Panc1 (cell line): ENCODE results near the gene INAFM1. TPM values are rescaled to one million over a fixed set of nuclear protein-coding genes. Genes with fewer than 3 reads are reported as not detected.
"Not testable (repeated sequence)": the region's sequence is repeated elsewhere in the genome, so short reads cannot be mapped to it uniquely, and the experiment has no call there.

Source experiments
- ATAC-seq: fragments of 200-7000 bp; cut with Tn5 transposase; 2 replicates; pipeline ENCODE4 v1.9.1; 2020; ENCODE audit warnings: mild to moderate bottlenecking, moderate library complexity
- BruUV-seq: library from RNA; stranded (reverse); fragments of 400-500 nt; replicated peaks from 2 replicates; lab custom pipeline; 2021; lab: Mats Ljungman, UMichigan
- CTCF ChIA-PET: fragments of 300-600 bp; sonication (Branson Sonifier 250); formaldehyde crosslinking; loops from one replicate; lab custom pipeline; 2022; ENCODE audit warnings: antibody characterized with exemption; lab: Charles Lee
- POLR2A ChIA-PET: fragments of 300-600 bp; sonication (Branson Sonifier 250); formaldehyde crosslinking; loops from one replicate; lab custom pipeline; 2022; ENCODE audit warnings: antibody characterized with exemption; lab: Charles Lee
- DNase-seq: peaks from one replicate; pipeline ENCODE4 v3.0.0-alpha.2; 2010; ENCODE audit warnings: low read depth, low spot score
- H3K27ac ChIP-seq: 2 replicates; pipeline ENCODE4 v1.5.1; 2011; ENCODE audit warnings: mild to moderate bottlenecking, low read length, inconsistent platforms
- H3K27me3 ChIP-seq: fragments of 200-500 bp; sonication (Bioruptor generic); 2 replicates; pipeline ENCODE4 v1.6.0; 2014; ENCODE audit warnings: low read length, inconsistent platforms; ENCODE audit not compliant: control insufficient read depth, insufficient read depth
- H3K36me3 ChIP-seq: fragments of 200-500 bp; sonication (Bioruptor generic); 2 replicates; pipeline ENCODE4 v1.5.1; 2014; ENCODE audit warnings: inconsistent platforms, mild to moderate bottlenecking, low read length, moderate library complexity; ENCODE audit not compliant: control insufficient read depth, insufficient read depth
- H3K4me1 ChIP-seq: 2 replicates; pipeline ENCODE4 v1.5.1; 2011; ENCODE audit warnings: inconsistent platforms, mild to moderate bottlenecking, low read length, moderate library complexity; ENCODE audit not compliant: control insufficient read depth, insufficient read depth
- H3K4me3 ChIP-seq, 2 experiments: 2 replicates each; pipeline ENCODE4 v1.5.1; 2011 to 2012; ENCODE audit warnings: low read depth in 2 of 2, low read length in 2 of 2, mild to moderate bottlenecking in 2 of 2, inconsistent platforms in 1 of 2, moderate library complexity in 1 of 2
- H3K9me3 ChIP-seq: fragments of 200-500 bp; sonication (Bioruptor generic); 2 replicates; pipeline ENCODE4 v1.5.1; 2014; ENCODE audit warnings: low read depth, mild to moderate bottlenecking, inconsistent platforms, low read length, moderate library complexity; ENCODE audit not compliant: control insufficient read depth, insufficient read depth
- CTCF ChIP-seq: fragments of 450-650 bp; IDR thresholded peaks from 2 replicates; pipeline ENCODE4 v1.5.1; 2017; ENCODE audit warnings: mild to moderate bottlenecking
- POLR2AphosphoS5 ChIP-seq: IDR thresholded peaks from 2 replicates; pipeline ENCODE4 v1.6.1; 2012; ENCODE audit warnings: mild to moderate bottlenecking, low read depth, low read length, moderate library complexity
- SIN3A ChIP-seq: IDR thresholded peaks from 2 replicates; pipeline ENCODE4 v1.6.1; 2012; ENCODE audit warnings: low read depth, mild to moderate bottlenecking, low read length, moderate library complexity, borderline replicate concordance; ENCODE audit not compliant: insufficient read depth
- TCF7L2 ChIP-seq: IDR thresholded peaks from 2 replicates; pipeline ENCODE4 v1.6.1; 2011; ENCODE audit warnings: mild to moderate bottlenecking, low read depth, low read length, inconsistent platforms
- in situ Hi-C: cut with HindIII; loops from 2 replicates; pipeline ENCODE4 v1.10.0; 2016; ENCODE audit warnings: low sequenced_read_pairs, low pct_unique_long_range_greater_than_20kb
- intact Hi-C: fragments of 100-400 bp; cut with micrococcal nuclease; formaldehyde crosslinking; loops from one replicate; pipeline ENCODE4 v1.10.0; 2022; ENCODE audit not compliant: unreplicated experiment
- total RNA-seq: library from RNA; stranded (reverse); gene quantifications from one replicate; pipeline ENCODE4 v1.2.1, GENCODE V29; 2021; ENCODE audit not compliant: unreplicated experiment
- TF ChIP-seq, protein P1 (sequence below), 2 experiments: IDR thresholded peaks; 2 replicates each; pipeline ENCODE4 v1.6.1; 2011 to 2012; ENCODE audit warnings: low read depth in 2 of 2, control low read depth in 1 of 2, low read length in 1 of 2, mild to moderate bottlenecking in 1 of 2, moderate library complexity in 1 of 2; ENCODE audit not compliant: insufficient read depth in 1 of 2

The INAFM1 gene
- total RNA-seq, 1 experiment from 2014 or later, result 13.1 TPM

DNA sequence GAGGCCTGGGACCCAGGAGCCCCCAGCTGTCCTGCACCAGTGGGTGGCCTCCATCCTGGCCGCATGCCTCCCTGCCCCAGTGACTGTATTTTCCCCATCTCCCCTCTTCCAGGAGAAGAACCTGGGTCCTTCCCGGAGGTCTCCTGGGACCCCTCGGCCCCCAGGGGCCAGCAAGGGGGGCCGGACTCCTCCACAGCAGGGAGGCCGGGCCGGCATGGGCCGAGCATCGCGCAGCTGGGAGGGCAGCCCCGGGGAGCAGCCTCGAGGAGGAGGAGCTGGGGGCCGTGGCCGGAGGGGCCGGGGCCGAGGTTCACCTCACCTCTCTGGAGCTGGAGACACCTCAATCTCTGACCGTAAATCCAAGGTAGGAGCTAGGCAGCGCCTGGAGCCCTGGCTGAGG lies 14.2 kb upstream of the INAFM1 start:
- ChIA-PET POLR2A (interaction anchor here (0.7 kb wide), 1 partner anchor 13 kb away, joined by 3 read pairs; no protein-coding TSS in a partner anchor), CTCF (no interaction called here)
- ATAC-seq (no peak), DNase-seq (no peak)
- Histone ChIP-seq H3K27me3 (no peaks in the 10 kb centered on the region), H3K4me1 (peaks cover 6% of the 10 kb centered on the region), H3K4me3 (no peak overlapping the region), H3K9me3 (no peaks in the 10 kb centered on the region), H3K27ac (no peak overlapping the region), H3K36me3 (no peaks in the 10 kb centered on the region; the same call in 1 of the 2 replicates)
- in situ Hi-C loops (no loop called here), intact Hi-C loops (no loop called here)
- no TSS peak for BruUV-seq
- TF ChIP-seq POLR2AphosphoS5, result no peak
- TF ChIP-seq, protein P1, sequence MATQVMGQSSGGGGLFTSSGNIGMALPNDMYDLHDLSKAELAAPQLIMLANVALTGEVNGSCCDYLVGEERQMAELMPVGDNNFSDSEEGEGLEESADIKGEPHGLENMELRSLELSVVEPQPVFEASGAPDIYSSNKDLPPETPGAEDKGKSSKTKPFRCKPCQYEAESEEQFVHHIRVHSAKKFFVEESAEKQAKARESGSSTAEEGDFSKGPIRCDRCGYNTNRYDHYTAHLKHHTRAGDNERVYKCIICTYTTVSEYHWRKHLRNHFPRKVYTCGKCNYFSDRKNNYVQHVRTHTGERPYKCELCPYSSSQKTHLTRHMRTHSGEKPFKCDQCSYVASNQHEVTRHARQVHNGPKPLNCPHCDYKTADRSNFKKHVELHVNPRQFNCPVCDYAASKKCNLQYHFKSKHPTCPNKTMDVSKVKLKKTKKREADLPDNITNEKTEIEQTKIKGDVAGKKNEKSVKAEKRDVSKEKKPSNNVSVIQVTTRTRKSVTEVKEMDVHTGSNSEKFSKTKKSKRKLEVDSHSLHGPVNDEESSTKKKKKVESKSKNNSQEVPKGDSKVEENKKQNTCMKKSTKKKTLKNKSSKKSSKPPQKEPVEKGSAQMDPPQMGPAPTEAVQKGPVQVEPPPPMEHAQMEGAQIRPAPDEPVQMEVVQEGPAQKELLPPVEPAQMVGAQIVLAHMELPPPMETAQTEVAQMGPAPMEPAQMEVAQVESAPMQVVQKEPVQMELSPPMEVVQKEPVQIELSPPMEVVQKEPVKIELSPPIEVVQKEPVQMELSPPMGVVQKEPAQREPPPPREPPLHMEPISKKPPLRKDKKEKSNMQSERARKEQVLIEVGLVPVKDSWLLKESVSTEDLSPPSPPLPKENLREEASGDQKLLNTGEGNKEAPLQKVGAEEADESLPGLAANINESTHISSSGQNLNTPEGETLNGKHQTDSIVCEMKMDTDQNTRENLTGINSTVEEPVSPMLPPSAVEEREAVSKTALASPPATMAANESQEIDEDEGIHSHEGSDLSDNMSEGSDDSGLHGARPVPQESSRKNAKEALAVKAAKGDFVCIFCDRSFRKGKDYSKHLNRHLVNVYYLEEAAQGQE (IDR thresholded peaks at IDR 0.05; ENCODE audit: insufficient read depth in 1 of 2, low read depth in 2 of 2, low read length in 1 of 2), result no peak
- TF ChIP-seq TCF7L2, result no peak
- no peak for TF ChIP-seq SIN3A
- TF ChIP-seq CTCF, result no peak

- BruUV-seq, H3K27me3 ChIP-seq, H3K36me3 ChIP-seq, H3K4me1 ChIP-seq, intact Hi-C loops, POLR2A ChIA-PET, H3K9me3 ChIP-seq, H3K27ac ChIP-seq, in situ Hi-C loops, DNase-seq, H3K4me3 ChIP-seq, ATAC-seq: not testable (repeated sequence)
- CTCF ChIA-PET, result interaction anchor here (0.6 kb wide), 1 partner anchor 14 kb away, joined by 3 read pairs; no protein-coding TSS in a partner anchor
These were observed 12.5 kb upstream of the INAFM1 start for GRCh38 chr19:47261946-47262793.

GRCh38 chr19:47264629-47265028 lies 10.1 kb upstream of the INAFM1 start:
- ATAC-seq, result no peak
- H3K27ac ChIP-seq, result no peak overlapping the region
- intact Hi-C loops, result no loop called here
- H3K4me1 ChIP-seq, result no peaks in the 10 kb centered on the region
- H3K36me3 ChIP-seq, result no peaks in the 10 kb centered on the region; the same call in 1 of the 2 replicates
- CTCF ChIA-PET, result no interaction called here
- no peaks in the 10 kb centered on the region for H3K27me3 ChIP-seq
- no TSS peak for BruUV-seq
- no peak for DNase-seq
- POLR2A ChIA-PET, result no interaction called here
- in situ Hi-C loops, result no loop called here
- no peaks in the 10 kb centered on the region for H3K9me3 ChIP-seq
- no peak overlapping the region for H3K4me3 ChIP-seq
- no peak for TF ChIP-seq SIN3A
- TF ChIP-seq, protein P1 (IDR thresholded peaks at IDR 0.05; ENCODE audit: insufficient read depth in 1 of 2, low read depth in 2 of 2, low read length in 1 of 2), result no peak
- TF ChIP-seq TCF7L2, result no peak
- no peak for TF ChIP-seq CTCF
